DMS114 treated with DMSO at 0.1 percent for 48 hours (cell line): ENCODE measurements around the gene ELN.

Experiments used
- DNase-seq: peaks from one replicate; lab custom pipeline; 2025; ENCODE audit not compliant: unreplicated experiment; lab: John Stamatoyannopoulos, UW

The ELN gene

GRCh38 chr7:74023092-74023536, 4.9 kb upstream of the ELN start:
- DNase-seq, result no peak

GRCh38 chr7:74023786-74024185, 4.2 kb upstream of the ELN start:
- DNase-seq, result no peak

- no peak for DNase-seq
Measured at GRCh38 chr7:74025146-74025545, 2.8 kb upstream of the ELN start.

- no peak for DNase-seq
Measured at GRCh38 chr7:74025730-74026129, 2.2 kb upstream of the ELN start.

GRCh38 chr7:74026406-74026902, 1.5 kb upstream of the ELN start:
- no peak for DNase-seq

GRCh38 chr7:74026903-74027682, 880 bp upstream of the ELN start:
- DNase-seq, result no peak

- no peak for DNase-seq
Measured at GRCh38 chr7:74028321-74028838, 407 bp downstream of the ELN start.

- no peak for DNase-seq
Measured at GRCh38 chr7:74029089-74029785, 1.3 kb downstream of the ELN start.

GRCh38 chr7:74029991-74030415, 2.0 kb downstream of the ELN start:
- no peak for DNase-seq

GRCh38 chr7:74030861-74031260, 2.9 kb downstream of the ELN start:
- no peak for DNase-seq

- no peak for DNase-seq
Measured at GRCh38 chr7:74031403-74032190, 3.6 kb downstream of the ELN start.

- no peak for DNase-seq
Measured at GRCh38 chr7:74032191-74032490, 4.2 kb downstream of the ELN start.

GRCh38 chr7:74032624-74033371, 4.8 kb downstream of the ELN start:
- no peak for DNase-seq

- no peak for DNase-seq
Measured at GRCh38 chr7:74033372-74034311, 5.7 kb downstream of the ELN start.

GRCh38 chr7:74037609-74038008, 9.6 kb downstream of the ELN start:
- no peak for DNase-seq

- no peak for DNase-seq
Measured at GRCh38 chr7:74038194-74038961, 10.4 kb downstream of the ELN start.

- DNase-seq, result no peak
Measured at GRCh38 chr7:74039337-74039736, 11.4 kb downstream of the ELN start.

- no peak for DNase-seq
Measured at GRCh38 chr7:74040101-74040790, 12.3 kb downstream of the ELN start.
